Measurements from ENCODE around the gene FCN1.

Gene FCN1

DNA sequence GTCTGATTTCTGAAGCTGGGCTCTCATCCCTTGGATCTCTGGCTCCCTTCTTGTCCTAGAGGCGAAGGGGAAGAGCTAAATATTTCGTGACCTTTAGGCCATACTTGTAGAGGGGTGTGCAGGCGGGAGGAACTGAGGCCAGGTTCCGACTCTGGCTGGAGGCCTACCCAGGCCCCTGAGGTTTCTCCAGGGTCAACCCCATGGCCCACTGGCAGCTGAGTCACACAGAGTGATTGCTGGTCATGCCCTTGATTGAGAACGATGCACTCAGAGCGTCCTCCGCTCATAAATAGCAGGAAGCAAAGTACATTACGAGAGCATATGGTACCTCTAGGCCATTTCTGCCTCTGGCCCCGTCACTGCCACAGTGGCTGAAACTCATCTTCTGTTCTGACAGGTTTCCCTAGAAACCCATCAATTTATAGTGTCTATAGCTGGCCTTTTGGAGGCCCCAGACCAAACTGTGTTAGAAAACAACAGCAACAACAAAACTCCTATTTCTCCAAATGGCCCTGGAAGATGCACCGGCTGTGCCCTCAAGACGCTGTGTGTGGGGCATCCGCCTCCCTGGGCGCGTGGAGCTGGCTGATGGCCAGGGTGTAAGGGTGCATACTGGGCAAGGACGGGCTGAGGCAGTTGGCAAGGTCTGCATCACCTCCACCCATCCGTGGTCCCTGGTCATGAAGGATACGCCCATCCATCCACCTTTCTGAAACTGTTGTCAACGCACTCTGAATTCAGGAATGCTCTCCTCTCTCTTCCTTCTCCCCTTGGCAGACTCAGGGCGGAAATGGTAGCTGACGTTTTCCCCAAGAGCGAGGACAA, 32.9 kb upstream of the FCN1 start:
- no peaks in the 10 kb centered on the region for H3K27me3 ChIP-seq (ENCODE audit: control insufficient read depth, insufficient read depth, low read length)
- peaks cover 8% of the 10 kb centered on the region; the same call in 1 of the 2 replicates for H3K9me3 ChIP-seq (ENCODE audit: control insufficient read depth, insufficient read depth, low read depth, low read length)
- no peak overlapping the region for H3K27ac ChIP-seq (ENCODE audit: low read depth, low read length)
- no peak overlapping the region for H3K9ac ChIP-seq (ENCODE audit: low read length)
- no peak overlapping the region for H3K4me3 ChIP-seq (ENCODE audit: low read depth, low read length)
- no peaks in the 10 kb centered on the region for H3K4me1 ChIP-seq (ENCODE audit: control insufficient read depth, insufficient read depth, low read length)
- no peaks in the 10 kb centered on the region for H3K36me3 ChIP-seq (ENCODE audit: control insufficient read depth, insufficient read depth, low read length)

DNA sequence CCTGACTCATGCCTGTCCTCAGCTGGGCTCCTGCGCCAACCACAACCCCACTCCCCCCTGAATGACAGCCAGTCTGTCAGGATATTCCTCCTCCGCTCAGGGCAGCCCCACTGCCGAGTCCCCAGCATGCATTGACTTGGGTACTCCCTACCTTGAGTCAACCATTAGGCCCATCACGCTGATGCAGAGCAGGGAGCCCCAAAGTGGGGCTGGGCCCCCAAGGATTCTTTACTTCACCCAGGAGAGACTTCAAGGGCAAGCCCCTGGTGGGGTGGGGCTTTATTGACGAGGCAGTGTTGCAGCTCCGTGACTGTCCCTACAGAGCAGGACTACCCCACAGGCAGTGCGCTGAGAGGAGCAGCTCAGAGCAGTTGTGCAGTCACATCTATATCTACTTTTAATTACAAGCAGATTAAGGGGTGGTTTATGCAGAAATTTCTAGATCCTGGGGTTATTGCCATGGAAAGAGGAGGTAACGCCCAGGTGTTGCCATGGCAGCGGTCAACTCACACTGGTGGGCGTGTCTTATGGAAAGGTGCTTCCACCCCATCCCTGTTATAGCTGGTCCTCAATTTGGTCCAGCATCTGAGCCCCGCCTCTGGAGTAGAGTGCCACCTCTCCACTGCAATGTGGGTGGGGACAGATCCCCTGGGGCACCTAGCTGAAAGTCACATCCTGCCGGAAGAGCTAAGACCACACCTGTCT, 32.1 kb upstream of the FCN1 start:
- H3K4me3 ChIP-seq (ENCODE audit: low read depth, low read length): no peak overlapping the region
- no peaks in the 10 kb centered on the region for H3K27me3 ChIP-seq (ENCODE audit: control insufficient read depth, insufficient read depth, low read length)
- H3K36me3 ChIP-seq (ENCODE audit: control insufficient read depth, insufficient read depth, low read length): no peaks in the 10 kb centered on the region
- no peak overlapping the region for H3K27ac ChIP-seq (ENCODE audit: low read depth, low read length)
- peaks cover 8% of the 10 kb centered on the region; the same call in 1 of the 2 replicates for H3K9me3 ChIP-seq (ENCODE audit: control insufficient read depth, insufficient read depth, low read depth, low read length)
- no peak overlapping the region for H3K9ac ChIP-seq (ENCODE audit: low read length)
- H3K4me1 ChIP-seq (ENCODE audit: control insufficient read depth, insufficient read depth, low read length): peaks cover 2% of the 10 kb centered on the region; the same call in 1 of the 2 replicates

DNA sequence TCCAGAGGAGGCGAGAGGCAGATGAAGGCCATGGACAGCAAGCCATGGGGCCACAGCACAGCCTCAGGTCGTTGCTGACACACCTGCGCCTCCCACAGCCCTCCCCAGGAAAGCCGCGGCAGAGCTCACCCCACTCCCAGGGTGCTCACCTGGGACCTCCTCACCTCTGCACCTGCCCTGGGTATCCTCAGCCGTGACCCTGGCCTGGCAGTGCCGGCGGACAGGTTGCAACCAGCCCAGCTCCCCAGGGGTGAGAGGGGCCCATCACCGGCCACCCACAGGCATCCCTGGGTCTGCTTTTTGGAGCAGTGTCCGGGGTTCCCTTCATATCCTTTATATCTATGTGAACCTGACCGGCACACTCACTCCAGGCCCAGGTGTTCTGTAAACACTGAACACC, 30.4 kb upstream of the FCN1 start:
- Histone ChIP-seq H3K9ac (ENCODE audit: low read length) (no peak overlapping the region), H3K9me3 (ENCODE audit: control insufficient read depth, insufficient read depth, low read depth, low read length) (peaks cover 8% of the 10 kb centered on the region; the same call in 1 of the 2 replicates), H3K27ac (ENCODE audit: low read depth, low read length) (no peak overlapping the region), H3K27me3 (ENCODE audit: control insufficient read depth, insufficient read depth, low read length) (peaks cover 8% of the 10 kb centered on the region; the same call in 1 of the 2 replicates), H3K4me1 (ENCODE audit: control insufficient read depth, insufficient read depth, low read length) (peaks cover 5% of the 10 kb centered on the region; the same call in 1 of the 2 replicates), H3K36me3 (ENCODE audit: control insufficient read depth, insufficient read depth, low read length) (no peaks in the 10 kb centered on the region), H3K4me3 (ENCODE audit: low read depth, low read length) (no peak overlapping the region)

DNA sequence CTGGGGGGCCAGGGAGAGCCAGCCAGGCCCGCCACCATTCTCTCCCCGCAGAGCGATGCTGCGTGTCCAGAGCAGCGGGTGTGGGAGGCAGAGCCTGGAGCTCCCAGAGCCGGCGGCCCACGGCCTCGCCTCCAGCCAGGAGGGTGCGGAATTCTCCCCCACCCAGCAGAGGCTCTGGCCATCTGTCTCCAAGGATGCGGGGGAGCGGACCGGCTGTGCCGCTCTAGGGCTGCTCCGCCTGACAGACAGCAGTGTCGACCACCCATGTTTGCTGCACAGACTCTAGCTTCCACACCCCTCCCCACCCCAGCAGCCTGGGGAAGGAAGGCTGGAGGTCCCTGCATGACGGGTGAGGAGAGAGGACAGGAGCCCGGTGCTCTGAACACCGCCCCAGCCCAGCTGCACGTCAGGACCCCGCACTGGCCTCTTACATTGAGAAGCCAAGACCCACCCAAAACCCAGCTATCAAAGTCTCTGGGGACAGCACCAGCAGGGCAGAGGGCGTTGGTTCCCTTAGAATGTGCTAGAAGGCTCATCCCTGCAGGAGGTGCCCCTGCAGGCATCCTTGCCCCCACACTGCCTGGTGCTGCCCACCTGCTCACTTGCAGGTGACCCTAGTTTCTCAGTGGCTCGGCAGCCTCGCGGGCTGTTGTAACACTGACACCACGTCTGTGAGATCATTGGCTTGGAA, 29.7 kb upstream of the FCN1 start:
- H3K9me3 ChIP-seq (ENCODE audit: control insufficient read depth, insufficient read depth, low read depth, low read length): peaks cover 8% of the 10 kb centered on the region; the same call in 1 of the 2 replicates
- peaks cover 9% of the 10 kb centered on the region; the same call in 1 of the 2 replicates for H3K27me3 ChIP-seq (ENCODE audit: control insufficient read depth, insufficient read depth, low read length)
- H3K4me1 ChIP-seq (ENCODE audit: control insufficient read depth, insufficient read depth, low read length): peaks cover 5% of the 10 kb centered on the region; the same call in 1 of the 2 replicates
- no peak overlapping the region for H3K27ac ChIP-seq (ENCODE audit: low read depth, low read length)
- H3K9ac ChIP-seq (ENCODE audit: low read length): no peak overlapping the region
- no peaks in the 10 kb centered on the region for H3K36me3 ChIP-seq (ENCODE audit: control insufficient read depth, insufficient read depth, low read length)
- no peak overlapping the region for H3K4me3 ChIP-seq (ENCODE audit: low read depth, low read length)

DNA sequence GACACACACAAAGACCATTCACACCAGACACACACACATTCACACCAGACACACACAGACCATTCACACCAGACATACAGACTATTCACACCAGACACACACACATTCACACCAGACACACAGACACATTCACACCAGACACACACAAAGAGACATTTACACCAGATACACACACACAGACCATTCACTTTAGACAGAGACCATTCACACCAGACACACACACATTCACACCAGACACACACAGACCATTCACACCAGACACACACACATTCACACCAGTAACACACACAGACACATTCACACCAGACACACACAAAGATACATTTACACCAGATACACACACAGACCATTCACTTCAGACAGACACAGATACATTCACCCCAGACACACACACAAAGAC, 29.0 kb upstream of the FCN1 start:
- H3K36me3 ChIP-seq (ENCODE audit: control insufficient read depth, insufficient read depth, low read length): no peaks in the 10 kb centered on the region
- no peak overlapping the region for H3K27ac ChIP-seq (ENCODE audit: low read depth, low read length)
- H3K9ac ChIP-seq (ENCODE audit: low read length): no peak overlapping the region
- H3K4me3 ChIP-seq (ENCODE audit: low read depth, low read length): no peak overlapping the region
- H3K9me3 ChIP-seq (ENCODE audit: control insufficient read depth, insufficient read depth, low read depth, low read length): 0 out of 2 replicates have a peak, but pooled peaks cover 2% of the 10 kb centered on the region
- H3K27me3 ChIP-seq (ENCODE audit: control insufficient read depth, insufficient read depth, low read length): peaks cover 9% of the 10 kb centered on the region; the same call in 1 of the 2 replicates
- peaks cover 5% of the 10 kb centered on the region; the same call in 1 of the 2 replicates for H3K4me1 ChIP-seq (ENCODE audit: control insufficient read depth, insufficient read depth, low read length)

DNA sequence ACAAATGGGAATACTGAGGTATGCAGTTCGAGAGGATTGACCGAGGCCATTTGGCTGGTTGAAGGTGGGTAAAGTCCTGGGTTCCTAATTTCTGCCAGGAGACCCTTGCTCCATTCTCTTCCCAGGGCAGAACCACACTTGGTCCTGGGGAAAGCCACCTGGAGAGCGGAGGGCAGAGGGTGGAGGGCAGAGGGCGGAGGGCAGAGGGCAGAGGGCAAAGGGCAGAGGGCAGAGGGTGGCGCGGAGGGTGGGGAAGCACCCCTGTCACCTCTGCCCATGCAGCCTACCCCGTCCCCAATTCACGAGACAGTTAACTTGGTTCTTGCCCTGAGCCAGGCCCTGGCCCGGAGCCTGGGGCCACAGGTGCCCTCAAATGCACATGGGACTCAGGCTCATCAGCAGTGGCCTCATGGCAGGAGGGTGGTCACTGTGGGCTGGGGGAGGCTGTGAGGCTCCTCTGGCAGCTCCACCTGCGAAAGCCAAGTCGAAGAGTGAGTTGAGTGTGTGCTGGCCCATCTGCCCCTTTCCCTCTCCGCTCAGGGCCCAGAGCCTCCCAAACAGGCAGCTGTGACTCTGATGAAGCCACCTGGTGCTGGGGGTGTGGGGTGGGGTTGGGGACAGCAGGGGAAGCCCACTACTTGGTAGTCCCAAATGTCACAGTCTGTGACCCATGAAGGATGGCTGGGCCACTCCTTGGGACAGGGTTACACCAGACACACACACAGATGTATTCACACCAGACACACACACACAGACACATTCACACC, 28.0 kb upstream of the FCN1 start:
- Histone ChIP-seq H3K36me3 (ENCODE audit: control insufficient read depth, insufficient read depth, low read length) (no peaks in the 10 kb centered on the region), H3K27me3 (ENCODE audit: control insufficient read depth, insufficient read depth, low read length) (peaks cover 9% of the 10 kb centered on the region; the same call in 1 of the 2 replicates), H3K4me3 (ENCODE audit: low read depth, low read length) (no peak overlapping the region), H3K9ac (ENCODE audit: low read length) (no peak overlapping the region), H3K9me3 (ENCODE audit: control insufficient read depth, insufficient read depth, low read depth, low read length) (0 out of 2 replicates have a peak, but pooled peaks cover 2% of the 10 kb centered on the region), H3K27ac (ENCODE audit: low read depth, low read length) (no peak overlapping the region), H3K4me1 (ENCODE audit: control insufficient read depth, insufficient read depth, low read length) (peaks cover 5% of the 10 kb centered on the region; the same call in 1 of the 2 replicates)

DNA sequence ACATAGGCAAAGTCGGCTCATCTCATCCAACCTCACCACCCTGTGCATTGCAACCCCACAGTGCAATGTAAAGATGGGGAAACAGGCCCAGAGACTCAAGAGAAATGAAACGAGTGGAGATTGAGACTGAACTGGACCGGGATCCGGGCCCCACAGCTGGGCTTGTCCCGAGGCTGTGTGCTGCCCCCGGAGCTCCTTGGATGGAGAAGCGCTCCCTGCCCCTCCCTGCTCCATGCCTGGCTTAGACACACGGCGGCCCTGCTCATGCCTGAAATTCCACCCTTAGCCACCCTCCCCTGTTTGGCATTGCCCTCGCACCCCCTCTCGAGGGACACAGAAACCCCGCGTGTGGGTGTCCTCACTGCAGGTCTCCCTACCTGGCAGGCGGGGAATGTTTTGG, 27.2 kb upstream of the FCN1 start:
- Histone ChIP-seq H3K27me3 (ENCODE audit: control insufficient read depth, insufficient read depth, low read length) (peaks cover 9% of the 10 kb centered on the region; the same call in 1 of the 2 replicates), H3K4me3 (ENCODE audit: low read depth, low read length) (no peak overlapping the region), H3K4me1 (ENCODE audit: control insufficient read depth, insufficient read depth, low read length) (peaks cover 5% of the 10 kb centered on the region; the same call in 1 of the 2 replicates), H3K9ac (ENCODE audit: low read length) (no peak overlapping the region), H3K36me3 (ENCODE audit: control insufficient read depth, insufficient read depth, low read length) (no peaks in the 10 kb centered on the region), H3K9me3 (ENCODE audit: control insufficient read depth, insufficient read depth, low read depth, low read length) (0 out of 2 replicates have a peak, but pooled peaks cover 2% of the 10 kb centered on the region), H3K27ac (ENCODE audit: low read depth, low read length) (no peak overlapping the region)

DNA sequence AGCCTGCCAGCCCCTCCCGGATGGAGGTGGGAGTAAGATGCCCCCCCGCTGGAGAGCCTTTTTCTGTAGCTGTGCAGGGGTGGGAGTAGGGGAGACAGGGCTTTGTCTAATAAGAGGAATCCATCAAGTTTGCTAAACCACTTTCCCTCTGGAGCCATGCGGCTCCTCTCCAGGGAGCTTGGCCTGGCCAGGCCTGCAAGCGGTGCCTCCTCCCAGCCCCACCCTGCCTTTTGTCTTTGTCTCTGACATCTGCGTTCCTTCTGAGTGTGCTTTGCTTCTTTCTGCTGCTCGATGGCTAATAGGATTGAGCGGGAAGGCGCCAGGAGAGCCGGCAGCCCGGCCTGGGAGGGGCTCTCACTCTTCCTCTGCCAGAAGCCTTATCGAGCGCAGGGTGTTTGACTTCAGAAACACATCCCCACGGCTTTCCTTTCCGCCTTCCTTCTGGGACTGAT, 26.7 kb upstream of the FCN1 start:
- H3K9me3 ChIP-seq (ENCODE audit: control insufficient read depth, insufficient read depth, low read depth, low read length): 0 out of 2 replicates have a peak, but pooled peaks cover 2% of the 10 kb centered on the region
- H3K9ac ChIP-seq (ENCODE audit: low read length): no peak overlapping the region
- H3K27me3 ChIP-seq (ENCODE audit: control insufficient read depth, insufficient read depth, low read length): peaks cover 9% of the 10 kb centered on the region; the same call in 1 of the 2 replicates
- no peak overlapping the region for H3K4me3 ChIP-seq (ENCODE audit: low read depth, low read length)
- peaks cover 5% of the 10 kb centered on the region; the same call in 1 of the 2 replicates for H3K4me1 ChIP-seq (ENCODE audit: control insufficient read depth, insufficient read depth, low read length)
- H3K36me3 ChIP-seq (ENCODE audit: control insufficient read depth, insufficient read depth, low read length): no peaks in the 10 kb centered on the region
- no peak overlapping the region for H3K27ac ChIP-seq (ENCODE audit: low read depth, low read length)

DNA sequence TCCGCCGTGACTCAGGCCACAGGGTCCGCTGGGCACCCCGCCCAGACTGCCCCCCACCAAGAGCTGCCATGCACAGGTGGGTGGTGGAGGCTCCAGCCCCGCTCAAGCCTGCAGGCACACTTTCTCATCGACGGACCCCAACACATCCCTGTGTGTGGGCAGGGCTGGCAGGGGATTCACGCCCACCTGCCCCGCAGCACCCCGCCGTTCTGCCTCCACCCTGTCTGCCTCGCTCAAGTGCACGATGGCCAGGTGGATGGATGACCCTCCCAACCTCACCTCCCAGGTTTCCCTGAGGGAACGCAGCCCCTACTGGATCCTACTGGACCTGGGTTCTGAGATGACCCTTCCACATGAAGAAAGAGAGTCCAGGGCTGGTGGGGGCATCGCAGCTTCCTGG, 26.1 kb upstream of the FCN1 start:
- 0 out of 2 replicates have a peak, but pooled peaks cover 2% of the 10 kb centered on the region for H3K9me3 ChIP-seq (ENCODE audit: control insufficient read depth, insufficient read depth, low read depth, low read length)
- H3K4me3 ChIP-seq (ENCODE audit: low read depth, low read length): no peak overlapping the region
- H3K27me3 ChIP-seq (ENCODE audit: control insufficient read depth, insufficient read depth, low read length): peaks cover 9% of the 10 kb centered on the region; the same call in 1 of the 2 replicates
- no peak overlapping the region for H3K27ac ChIP-seq (ENCODE audit: low read depth, low read length)
- no peaks in the 10 kb centered on the region for H3K36me3 ChIP-seq (ENCODE audit: control insufficient read depth, insufficient read depth, low read length)
- no peak overlapping the region for H3K9ac ChIP-seq (ENCODE audit: low read length)
- peaks cover 5% of the 10 kb centered on the region; the same call in 1 of the 2 replicates for H3K4me1 ChIP-seq (ENCODE audit: control insufficient read depth, insufficient read depth, low read length)

DNA sequence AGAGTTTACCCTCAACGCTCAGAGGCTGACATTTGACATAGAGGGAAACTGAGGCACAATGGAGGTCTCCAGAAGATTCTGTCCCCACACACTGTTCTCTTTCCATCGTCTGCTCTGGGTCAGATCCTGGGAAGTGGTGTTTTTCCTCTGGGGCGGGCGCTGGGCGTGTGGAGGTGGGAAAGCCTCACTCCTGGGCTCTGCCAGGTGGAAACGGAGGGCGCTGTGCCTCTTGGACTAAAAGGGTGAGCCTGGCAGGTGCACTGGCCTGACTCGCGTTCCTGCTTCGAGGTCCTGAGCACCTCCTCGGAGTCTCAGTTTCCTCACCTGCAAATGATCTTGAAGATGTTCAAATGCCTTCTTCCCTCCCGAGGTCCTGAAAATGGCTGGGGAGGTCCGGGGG, 25.7 kb upstream of the FCN1 start:
- no peak overlapping the region for H3K27ac ChIP-seq (ENCODE audit: low read depth, low read length)
- no peak overlapping the region for H3K4me3 ChIP-seq (ENCODE audit: low read depth, low read length)
- no peak overlapping the region for H3K9ac ChIP-seq (ENCODE audit: low read length)
- H3K36me3 ChIP-seq (ENCODE audit: control insufficient read depth, insufficient read depth, low read length): no peaks in the 10 kb centered on the region
- peaks cover 9% of the 10 kb centered on the region; the same call in 1 of the 2 replicates for H3K27me3 ChIP-seq (ENCODE audit: control insufficient read depth, insufficient read depth, low read length)
- peaks cover 5% of the 10 kb centered on the region; the same call in 1 of the 2 replicates for H3K4me1 ChIP-seq (ENCODE audit: control insufficient read depth, insufficient read depth, low read length)
- H3K9me3 ChIP-seq (ENCODE audit: control insufficient read depth, insufficient read depth, low read depth, low read length): 0 out of 2 replicates have a peak, but pooled peaks cover 2% of the 10 kb centered on the region
